Nephron (organoid): ENCODE measurements around the gene TMPRSS3.

Experiments
- H3K27ac Mint-ChIP-seq, 3 experiments: 2 replicates each; pipeline ENCODE4 v1.8.0; 2020; ENCODE audit warnings: mixed read lengths in 3 of 3, mild to moderate bottlenecking in 2 of 3, moderate library complexity in 1 of 3
- H3K27me3 Mint-ChIP-seq: 2 replicates; pipeline ENCODE4 v1.8.0; 2021; ENCODE audit warnings: low read depth, mild to moderate bottlenecking, moderate library complexity, mixed read lengths
- H3K36me3 Mint-ChIP-seq: 2 replicates; pipeline ENCODE4 v1.8.0; 2020; ENCODE audit warnings: low read depth, mixed read lengths
- H3K4me1 Mint-ChIP-seq: 2 replicates; pipeline ENCODE4 v1.8.0; 2020; ENCODE audit warnings: mixed read lengths
- H3K4me3 Mint-ChIP-seq, 3 experiments: 2 replicates each; pipeline ENCODE4 v1.8.0; 2020; ENCODE audit warnings: mild to moderate bottlenecking in 3 of 3, mixed read lengths in 3 of 3, moderate library complexity in 2 of 3
- H3K9me3 Mint-ChIP-seq: 2 replicates; pipeline ENCODE4 v1.8.0; 2020; ENCODE audit warnings: mixed read lengths
- TF ChIP-seq, protein P1 (sequence below), 3 experiments: fragments of 200-600 bp; sonication (generic); IDR thresholded peaks; one replicate each; pipeline ENCODE4 v1.5.0; 2021; ENCODE audit warnings: antibody characterized with exemption in 3 of 3; ENCODE audit not compliant: unreplicated experiment in 3 of 3

Gene TMPRSS3

DNA sequence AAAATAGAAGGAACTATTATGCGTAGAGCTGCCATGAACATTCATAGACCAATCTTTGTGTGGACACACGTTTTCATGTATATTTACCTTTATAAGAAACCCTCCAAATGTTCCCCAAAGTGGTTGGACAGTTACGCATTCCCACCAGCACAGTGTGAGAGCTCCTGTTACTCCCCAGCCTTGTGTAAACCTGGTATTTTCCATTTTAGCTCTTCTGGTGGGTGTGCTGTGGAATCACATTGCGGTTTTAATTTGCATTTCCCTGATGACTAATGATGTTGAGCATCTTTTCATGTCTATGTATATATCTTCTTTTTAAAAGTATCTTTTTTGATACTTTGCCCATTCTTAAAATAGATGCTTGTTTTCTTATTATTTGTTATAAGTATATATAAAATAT is 4.7 kb upstream of the TMPRSS3 start:
- H3K36me3 Mint-ChIP-seq = no peaks in the 10 kb centered on the region
- no peak overlapping the region for H3K27ac Mint-ChIP-seq
- TF ChIP-seq, protein P1, sequence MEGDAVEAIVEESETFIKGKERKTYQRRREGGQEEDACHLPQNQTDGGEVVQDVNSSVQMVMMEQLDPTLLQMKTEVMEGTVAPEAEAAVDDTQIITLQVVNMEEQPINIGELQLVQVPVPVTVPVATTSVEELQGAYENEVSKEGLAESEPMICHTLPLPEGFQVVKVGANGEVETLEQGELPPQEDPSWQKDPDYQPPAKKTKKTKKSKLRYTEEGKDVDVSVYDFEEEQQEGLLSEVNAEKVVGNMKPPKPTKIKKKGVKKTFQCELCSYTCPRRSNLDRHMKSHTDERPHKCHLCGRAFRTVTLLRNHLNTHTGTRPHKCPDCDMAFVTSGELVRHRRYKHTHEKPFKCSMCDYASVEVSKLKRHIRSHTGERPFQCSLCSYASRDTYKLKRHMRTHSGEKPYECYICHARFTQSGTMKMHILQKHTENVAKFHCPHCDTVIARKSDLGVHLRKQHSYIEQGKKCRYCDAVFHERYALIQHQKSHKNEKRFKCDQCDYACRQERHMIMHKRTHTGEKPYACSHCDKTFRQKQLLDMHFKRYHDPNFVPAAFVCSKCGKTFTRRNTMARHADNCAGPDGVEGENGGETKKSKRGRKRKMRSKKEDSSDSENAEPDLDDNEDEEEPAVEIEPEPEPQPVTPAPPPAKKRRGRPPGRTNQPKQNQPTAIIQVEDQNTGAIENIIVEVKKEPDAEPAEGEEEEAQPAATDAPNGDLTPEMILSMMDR (IDR thresholded peaks at IDR 0.05; ENCODE audit: unreplicated experiment in 3 of 3) = no peak
- H3K9me3 Mint-ChIP-seq = no peaks in the 10 kb centered on the region
- peaks cover 21% of the 10 kb centered on the region for H3K4me1 Mint-ChIP-seq
- peaks cover 12% of the 10 kb centered on the region for H3K27me3 Mint-ChIP-seq
- no peak overlapping the region for H3K4me3 Mint-ChIP-seq

DNA sequence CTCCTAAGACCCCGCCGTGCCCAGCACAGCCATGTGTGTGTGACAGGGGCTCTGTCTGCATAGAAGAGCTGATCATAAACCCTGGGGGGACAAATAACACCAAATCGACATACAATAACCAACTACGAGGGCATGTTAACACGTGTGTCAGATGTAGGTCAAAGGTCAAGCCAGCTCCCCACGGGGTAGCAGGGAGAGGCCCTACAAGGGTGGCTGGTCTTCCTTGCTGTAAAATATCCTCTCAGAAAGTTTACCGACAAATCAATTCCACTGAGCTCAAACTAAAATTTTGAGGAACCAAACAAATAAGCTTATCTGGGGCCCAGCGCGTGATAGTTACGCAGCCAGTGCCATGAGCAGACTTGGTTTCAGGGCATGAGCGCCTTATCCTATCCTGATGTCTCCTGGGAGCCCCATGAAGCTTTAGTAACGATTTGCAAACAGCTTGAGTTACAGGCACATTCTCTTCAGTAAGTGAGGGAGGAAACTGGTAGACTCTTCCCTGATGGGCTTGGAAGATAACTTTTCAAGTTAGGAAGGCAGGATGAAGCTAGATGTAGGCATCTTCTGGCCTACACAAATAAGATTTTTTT is 2.7 kb upstream of the TMPRSS3 start:
- TF ChIP-seq, protein P1 (IDR thresholded peaks at IDR 0.05; ENCODE audit: unreplicated experiment in 3 of 3) = no peak
- peaks cover 19% of the 10 kb centered on the region for H3K4me1 Mint-ChIP-seq
- H3K36me3 Mint-ChIP-seq = no peaks in the 10 kb centered on the region
- H3K27me3 Mint-ChIP-seq = peaks cover 18% of the 10 kb centered on the region
- H3K9me3 Mint-ChIP-seq = no peaks in the 10 kb centered on the region
- H3K4me3 Mint-ChIP-seq = no peak overlapping the region
- no peak overlapping the region for H3K27ac Mint-ChIP-seq

DNA sequence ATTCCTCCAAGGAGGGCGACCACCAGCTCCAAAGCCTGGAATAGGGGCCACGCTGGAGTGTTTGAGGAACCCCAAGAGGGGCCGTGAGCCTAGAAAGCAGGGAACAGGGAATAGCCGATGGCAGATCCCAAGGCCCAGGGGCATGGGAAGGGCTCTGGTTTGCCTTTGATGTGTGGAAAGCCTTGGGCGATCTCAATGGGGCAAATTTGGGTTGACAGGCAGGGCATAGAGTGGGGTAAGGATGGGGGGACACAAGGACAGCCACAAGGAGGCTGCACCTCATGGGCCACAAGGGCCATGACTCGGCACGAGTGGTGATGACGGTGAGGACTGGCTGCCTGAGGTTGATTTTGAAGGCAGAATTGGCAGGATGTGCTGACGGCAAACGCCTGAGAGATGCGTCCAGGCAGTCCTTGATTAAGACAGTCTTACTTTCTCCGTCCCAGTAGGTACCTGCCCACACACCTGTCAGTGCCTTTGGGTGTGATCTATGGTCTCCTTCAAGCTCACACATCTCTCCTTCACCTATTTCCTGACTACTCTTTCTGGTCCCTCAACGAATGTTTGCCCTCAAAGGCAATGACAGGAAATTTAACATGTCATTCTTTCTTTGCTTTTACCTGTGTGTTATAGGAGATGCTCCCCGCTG is 2.0 kb upstream of the TMPRSS3 start:
- no peak overlapping the region for H3K27ac Mint-ChIP-seq
- TF ChIP-seq, protein P1 (IDR thresholded peaks at IDR 0.05; ENCODE audit: unreplicated experiment in 3 of 3) = no peak
- peaks cover 17% of the 10 kb centered on the region for H3K27me3 Mint-ChIP-seq
- no peaks in the 10 kb centered on the region for H3K9me3 Mint-ChIP-seq
- H3K36me3 Mint-ChIP-seq = no peaks in the 10 kb centered on the region
- H3K4me3 Mint-ChIP-seq = no peak overlapping the region
- peaks cover 16% of the 10 kb centered on the region for H3K4me1 Mint-ChIP-seq

DNA sequence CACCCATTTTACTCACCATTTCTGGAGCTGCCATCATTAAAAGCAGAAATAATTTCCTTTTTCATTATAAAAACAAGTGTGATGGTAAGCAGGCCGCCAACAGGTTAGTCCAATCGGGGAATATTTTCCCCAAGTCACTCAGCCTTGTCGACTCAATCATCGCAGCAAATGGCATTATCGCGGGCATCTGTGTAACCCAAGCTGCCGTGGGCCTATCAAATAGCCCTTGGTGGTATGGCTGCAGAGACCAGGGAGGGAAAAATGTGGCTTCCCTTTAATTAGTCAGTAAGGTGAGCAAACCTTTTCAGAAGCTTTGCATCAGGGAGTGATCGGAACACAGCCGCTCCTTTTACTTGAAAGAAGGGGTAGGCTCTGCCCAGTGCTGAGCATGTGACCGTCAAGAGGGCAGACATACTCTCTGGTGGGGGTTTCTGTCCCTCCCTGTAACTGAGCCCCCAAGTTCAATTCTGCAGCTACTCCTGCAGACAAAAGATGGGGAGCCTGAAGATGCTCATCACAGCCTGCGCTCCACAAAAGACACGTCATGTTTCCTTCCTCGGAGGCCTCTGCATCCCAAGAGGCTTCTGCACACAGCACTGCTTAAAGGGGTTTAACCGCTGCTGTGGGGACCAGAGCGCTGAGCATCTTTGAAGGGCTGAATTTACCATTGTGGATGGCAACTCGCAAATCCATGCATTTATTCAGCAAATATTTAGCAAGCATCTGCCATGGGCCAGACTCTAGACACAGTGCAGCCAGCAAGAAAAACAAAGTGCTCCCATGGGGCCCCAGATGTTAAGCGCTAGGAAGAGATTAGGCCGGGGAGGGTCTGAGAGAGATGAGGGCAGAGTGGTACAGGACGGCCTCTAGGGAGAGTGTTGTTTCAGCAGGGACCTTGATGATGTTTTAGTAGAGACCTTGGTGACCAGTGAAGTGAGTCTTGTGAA is 1.2 kb upstream of the TMPRSS3 start:
- Mint-ChIP-seq H3K36me3 (no peaks in the 10 kb centered on the region), H3K4me3 (no peak overlapping the region), H3K27ac (no peak overlapping the region), H3K4me1 (peaks cover 16% of the 10 kb centered on the region), H3K27me3 (peaks cover 17% of the 10 kb centered on the region), H3K9me3 (no peaks in the 10 kb centered on the region)
- TF ChIP-seq, protein P1 (IDR thresholded peaks at IDR 0.05; ENCODE audit: unreplicated experiment in 3 of 3) = no peak

DNA sequence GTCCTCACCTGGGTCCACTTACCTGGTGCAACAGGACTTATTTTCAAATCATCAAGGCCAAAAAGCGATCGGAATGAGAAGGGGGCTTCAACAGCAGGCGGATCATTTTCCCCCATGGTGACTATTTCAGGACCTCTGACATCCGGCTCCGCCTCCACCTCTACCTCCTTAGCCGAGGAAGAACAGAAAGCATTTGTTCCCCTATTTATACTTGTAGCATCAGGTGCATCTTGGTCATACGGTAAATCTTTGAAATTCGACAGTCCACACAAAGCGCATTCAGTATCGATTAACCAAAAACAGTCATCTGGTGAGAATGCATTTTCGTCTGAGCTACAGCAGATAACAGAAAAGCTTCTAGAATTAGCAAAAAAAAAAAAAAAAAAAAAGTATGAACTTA is 550 bp downstream of the TMPRSS3 start:
- Mint-ChIP-seq H3K9me3 (no peaks in the 10 kb centered on the region), H3K36me3 (no peaks in the 10 kb centered on the region), H3K27me3 (peaks cover 17% of the 10 kb centered on the region), H3K4me3 (no peak overlapping the region), H3K27ac (no peak overlapping the region), H3K4me1 (peaks cover 16% of the 10 kb centered on the region)
- TF ChIP-seq, protein P1 (IDR thresholded peaks at IDR 0.05; ENCODE audit: unreplicated experiment in 3 of 3) = no peak
